SW480 (cell line): Measurements from ENCODE around the gene ZFYVE28.

Experiments
- DNase-seq: peaks from one replicate; pipeline ENCODE4 v3.0.0-alpha.2; 2016; ENCODE audit warnings: low spot score

ZFYVE28 gene

GRCh38 chr4:2258091-2259035 lies 160.1 kb downstream of the ZFYVE28 start:
- DNase-seq = no peak

DNA sequence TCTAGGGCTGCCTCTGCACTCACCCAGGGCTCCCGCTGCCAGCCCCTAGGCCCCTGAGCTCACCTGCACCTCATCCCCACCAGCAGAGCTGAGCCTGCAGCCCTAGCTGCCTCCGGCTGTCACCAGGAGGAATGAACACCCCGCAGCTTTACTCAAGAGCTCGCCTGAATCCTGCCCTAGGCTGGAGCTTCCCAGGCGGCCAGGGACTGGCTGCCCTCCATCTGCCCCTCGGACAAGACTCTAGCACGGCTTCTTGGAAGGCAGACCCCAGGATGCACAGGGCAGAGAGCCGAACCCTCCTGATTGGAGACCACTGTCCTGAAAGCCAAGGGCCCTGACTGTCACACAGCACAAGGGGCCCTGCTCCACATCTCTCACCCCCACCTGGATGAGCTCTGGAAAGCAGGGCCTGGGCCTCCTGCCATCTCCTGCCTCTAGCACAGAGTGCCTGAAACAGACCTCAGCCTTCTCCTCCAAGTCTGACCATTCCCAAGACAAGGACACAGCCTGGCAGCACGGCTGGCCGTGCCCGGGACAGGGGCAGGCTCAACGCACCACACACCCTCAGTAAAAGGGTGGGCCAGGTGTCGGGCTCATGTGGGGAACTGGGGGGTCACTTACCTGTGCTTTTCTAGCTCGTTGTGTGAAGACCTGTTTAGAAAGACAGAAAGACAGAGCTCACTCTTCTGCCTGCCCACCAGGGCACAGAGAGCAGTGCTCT lies 160.9 kb downstream of the ZFYVE28 start:
- no peak for DNase-seq

- DNase-seq = no peak
These were observed 161.7 kb downstream of the ZFYVE28 start for GRCh38 chr4:2256781-2257191.

DNA sequence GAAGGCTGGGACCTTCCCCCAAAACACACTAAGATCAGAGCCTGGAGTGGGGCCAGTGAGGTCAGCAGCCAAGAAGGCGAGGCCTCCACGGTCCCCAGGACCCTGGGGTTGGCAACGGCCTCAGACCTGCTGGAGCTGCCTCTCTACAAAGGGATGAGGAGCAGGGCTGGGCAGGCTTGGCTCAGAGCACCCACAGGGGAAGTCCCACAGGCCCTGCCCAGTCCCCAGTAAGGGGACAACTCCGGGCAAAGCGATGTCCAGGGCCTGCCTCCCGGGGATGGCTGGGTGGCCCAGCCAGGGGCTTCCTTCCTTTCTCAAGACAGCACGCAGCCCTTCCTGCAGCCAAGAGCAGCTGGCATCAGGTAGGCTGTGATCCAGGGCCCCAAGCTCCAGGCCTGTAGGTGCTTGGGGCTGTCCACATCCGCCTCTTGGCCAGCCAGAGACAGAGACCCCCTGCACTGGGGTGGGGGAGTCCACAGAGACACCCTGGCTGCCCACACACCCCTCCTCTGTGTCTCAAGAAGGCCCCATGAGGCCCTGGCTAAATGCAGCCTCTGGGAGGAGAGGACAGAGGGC lies 162.2 kb downstream of the ZFYVE28 start:
- no peak for DNase-seq

DNA sequence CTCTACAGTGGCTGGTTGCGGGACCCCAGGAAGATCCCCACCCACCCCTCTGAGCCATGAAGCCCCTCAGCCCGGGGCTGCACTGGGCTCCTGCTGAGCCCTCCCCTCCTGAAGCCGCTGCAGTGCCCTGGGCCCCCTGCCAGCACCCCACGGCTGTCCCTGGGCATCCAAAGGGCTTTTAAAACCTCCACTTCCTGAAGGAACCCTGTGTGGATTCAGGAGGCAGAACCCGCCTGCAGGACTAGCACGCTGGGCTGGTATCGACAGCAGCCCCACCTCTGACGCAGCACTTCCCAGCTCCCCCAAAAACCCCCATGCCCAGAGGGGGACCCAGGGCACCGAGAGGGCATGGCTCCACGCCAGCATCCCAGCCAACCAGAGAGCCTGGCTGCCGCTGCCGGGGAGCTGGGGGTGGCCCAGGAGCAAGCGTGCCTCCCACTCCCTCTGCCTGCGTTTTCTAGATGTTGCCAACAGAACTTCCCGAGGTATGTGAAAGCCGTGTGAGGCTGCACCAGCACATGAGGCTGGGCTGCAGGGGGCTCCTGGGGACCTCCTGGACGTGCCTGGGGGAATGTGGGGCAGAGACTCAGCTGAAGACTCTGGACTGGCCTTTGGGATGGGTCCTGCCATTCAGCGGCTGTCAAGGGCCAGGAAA lies 162.8 kb downstream of the ZFYVE28 start:
- DNase-seq = no peak

GRCh38 chr4:2254665-2255500 lies 163.6 kb downstream of the ZFYVE28 start:
- DNase-seq = no peak

- no peak for DNase-seq
These were observed 165.0 kb downstream of the ZFYVE28 start for GRCh38 chr4:2253160-2254084.

GRCh38 chr4:2252530-2253091 lies 165.8 kb downstream of the ZFYVE28 start:
- DNase-seq = no peak

DNA sequence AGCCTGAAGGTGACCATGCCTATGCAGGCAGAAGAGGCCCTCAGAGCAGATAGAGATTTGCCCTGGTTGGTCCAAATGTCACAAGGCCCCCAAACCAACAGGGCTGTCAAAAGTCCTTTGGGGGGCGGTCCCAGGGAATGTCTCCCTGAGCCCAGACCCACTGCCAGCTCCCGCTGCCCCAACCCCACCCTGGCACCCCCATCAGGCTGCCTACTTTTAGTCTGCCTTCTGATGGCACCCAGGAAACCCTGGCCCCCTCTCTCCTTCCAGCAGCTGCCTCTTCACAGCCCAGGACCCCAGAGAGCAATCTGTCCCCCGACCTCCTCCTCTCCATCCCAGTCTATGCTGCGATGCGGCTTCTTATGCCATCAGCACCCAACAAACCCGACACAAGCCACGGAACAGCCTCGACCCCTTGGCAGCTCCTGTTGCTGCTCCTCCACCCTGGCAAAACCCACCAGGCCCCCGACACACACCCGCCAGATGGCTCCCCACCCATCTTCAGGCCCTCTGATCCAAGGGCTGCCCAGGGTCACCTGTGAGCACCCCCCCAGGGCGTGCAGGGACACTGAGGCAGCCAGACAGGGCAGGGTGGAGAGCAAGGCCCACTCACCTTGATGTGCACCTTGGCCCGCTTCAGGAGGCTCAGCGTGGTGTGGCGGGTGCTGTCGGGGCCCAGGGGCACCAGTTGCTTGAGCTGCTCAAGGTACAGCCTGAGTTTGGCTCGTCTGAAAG lies 166.5 kb downstream of the ZFYVE28 start:
- DNase-seq = no peak

GRCh38 chr4:2251073-2251794 lies 167.2 kb downstream of the ZFYVE28 start:
- no peak for DNase-seq

DNA sequence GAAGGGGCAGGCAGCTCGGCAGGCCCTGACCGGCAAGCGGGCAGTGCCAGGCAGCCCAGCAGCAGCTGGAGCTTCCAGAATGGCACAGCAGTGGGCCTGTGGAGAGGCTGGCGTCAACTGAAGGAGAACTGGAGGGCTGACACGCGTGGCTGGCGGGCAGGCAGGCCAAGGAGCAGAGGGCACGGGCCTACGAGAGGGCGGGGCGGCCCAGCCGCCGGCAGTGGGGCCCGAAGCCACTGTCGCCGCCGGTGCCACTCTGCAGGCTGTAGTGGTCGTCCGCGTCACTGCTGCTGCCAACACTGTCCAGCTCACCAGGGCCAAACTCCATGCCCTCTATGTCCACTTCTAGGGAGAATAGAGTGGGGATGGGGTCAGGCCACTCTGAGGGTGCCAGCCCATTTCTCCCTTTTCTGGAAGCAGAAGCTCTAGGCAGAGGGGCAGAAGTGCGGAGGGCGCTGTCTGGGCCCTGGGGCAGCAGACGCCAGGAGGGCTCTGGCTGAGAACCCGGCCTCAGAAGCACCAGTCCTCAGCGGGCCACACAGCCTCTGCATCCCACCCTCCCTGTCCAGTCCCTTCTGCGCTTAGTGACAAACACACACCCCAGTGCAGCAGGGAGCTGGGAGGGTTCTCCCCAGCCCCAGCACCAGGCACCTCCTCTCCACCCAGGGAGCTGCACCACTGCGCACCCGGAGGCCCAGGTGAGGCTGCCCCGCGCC lies 167.9 kb downstream of the ZFYVE28 start:
- DNase-seq = no peak

DNA sequence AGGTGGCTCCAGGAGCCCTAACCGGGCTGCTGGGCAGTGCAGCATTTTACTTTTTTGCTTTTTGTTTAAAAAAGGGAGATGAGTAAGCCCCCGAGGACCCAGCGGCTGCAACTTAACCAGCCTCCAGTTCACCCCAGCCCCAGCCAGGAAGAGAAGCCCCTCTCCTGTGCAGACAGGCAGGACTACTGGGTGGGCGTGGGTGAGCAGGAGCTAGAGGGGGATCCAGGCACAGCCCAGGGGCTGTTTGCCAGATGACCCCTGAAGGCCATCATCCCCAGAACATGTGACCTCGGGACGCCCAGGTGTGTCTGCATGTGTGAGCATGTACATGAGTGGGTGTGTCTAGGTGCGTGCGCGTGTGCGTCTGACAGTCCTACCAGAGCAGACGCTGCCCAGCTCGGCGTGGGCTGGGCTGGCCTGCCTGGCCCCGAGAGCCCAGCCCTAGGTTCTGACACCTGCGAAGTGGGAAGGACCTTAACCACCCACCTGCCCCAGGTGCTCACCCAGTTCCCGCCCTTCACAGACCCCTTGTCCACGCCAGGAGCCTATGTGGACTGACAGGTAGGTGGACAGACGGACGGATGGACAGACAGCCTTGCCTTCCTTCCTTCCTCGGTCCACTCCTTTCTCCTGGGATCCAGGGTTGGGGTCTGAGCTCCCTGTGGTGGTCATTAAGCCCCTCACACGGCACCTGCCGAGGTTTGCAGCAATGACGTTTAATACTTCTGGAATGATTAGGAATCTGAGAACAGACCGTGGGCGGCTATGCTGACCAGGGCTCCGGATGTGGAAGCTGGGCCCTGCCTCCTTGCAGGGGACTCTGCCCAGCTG lies 168.7 kb downstream of the ZFYVE28 start:
- no peak for DNase-seq

- no peak for DNase-seq
These were observed 169.6 kb downstream of the ZFYVE28 start for GRCh38 chr4:2248821-2249261.

- no peak for DNase-seq
These were observed 170.2 kb downstream of the ZFYVE28 start for GRCh38 chr4:2248044-2248780.

DNA sequence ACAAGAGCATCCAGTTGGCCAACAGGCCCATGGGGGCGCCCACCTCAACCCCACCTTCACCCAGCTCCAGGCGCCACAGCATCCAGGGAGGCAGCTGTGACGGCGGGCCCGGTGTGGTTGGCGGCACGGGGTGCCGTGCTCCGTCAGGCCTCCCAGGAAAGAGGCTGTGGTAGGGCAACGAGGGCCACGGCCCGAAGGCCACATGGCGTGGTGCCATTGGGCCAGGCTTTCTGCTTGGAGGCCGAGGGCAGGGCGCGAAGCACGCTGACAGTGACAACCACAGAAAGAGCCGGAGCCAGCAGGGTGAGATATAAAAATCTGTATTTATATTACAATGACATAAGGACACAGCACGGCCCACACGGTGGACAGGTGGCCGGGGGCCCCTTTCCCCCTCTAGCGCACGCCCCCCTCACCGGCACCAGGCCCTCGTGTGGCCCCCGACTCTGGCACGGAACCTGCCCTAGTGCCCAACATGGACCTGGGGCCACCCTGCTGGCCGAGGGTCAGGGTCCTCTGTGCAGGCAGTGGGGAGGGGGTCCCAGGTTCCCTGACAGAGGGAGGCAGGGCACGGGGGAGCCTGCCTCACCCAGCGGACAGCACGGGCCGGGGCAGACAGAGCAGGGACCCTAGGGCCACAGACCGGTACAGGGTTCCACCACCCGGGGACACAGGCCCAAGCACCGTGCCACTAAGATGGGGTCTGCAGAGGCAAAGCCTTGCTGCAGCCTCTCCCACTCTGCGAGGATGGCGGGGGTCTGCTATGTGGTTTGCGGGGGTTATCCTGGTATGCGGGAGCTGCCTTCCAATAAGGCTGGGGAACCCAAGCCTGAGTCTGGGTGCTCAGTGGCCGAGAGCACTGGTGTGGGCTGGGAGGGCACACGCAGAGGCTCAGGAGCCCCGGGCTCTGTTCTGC lies 171.1 kb downstream of the ZFYVE28 start:
- no peak for DNase-seq
